GM12801 (cell line): ENCODE measurements around the gene KDF1.

Experiments
- TF ChIP-seq, protein P1 (sequence below): IDR thresholded peaks from one replicate; pipeline ENCODE4 v1.5.1; 2011; ENCODE audit warnings: control low read depth; ENCODE audit not compliant: insufficient read length; ENCODE audit errors: extremely low read depth

Gene KDF1

DNA sequence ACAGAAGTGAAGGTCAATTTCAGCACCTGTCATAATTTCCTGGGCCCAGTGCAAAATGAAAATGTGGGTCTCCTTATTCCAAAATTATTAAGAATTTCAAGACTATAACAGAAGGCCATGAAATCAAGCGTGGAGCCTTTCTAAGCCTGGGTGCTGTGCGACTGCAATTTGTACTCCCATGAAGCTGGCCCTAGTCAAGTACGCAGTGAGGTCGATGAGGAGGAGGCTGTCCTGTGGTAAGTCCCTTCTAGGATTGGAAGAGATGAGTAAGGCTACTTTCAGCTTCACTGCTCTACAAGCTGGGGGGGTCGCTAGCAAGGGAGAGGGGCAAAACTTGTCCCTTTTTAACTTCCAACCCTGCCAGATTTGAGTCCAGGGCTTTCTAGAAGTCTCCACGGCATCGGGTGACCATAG lies 39.1 kb downstream of the KDF1 start:
- TF ChIP-seq, protein P1, sequence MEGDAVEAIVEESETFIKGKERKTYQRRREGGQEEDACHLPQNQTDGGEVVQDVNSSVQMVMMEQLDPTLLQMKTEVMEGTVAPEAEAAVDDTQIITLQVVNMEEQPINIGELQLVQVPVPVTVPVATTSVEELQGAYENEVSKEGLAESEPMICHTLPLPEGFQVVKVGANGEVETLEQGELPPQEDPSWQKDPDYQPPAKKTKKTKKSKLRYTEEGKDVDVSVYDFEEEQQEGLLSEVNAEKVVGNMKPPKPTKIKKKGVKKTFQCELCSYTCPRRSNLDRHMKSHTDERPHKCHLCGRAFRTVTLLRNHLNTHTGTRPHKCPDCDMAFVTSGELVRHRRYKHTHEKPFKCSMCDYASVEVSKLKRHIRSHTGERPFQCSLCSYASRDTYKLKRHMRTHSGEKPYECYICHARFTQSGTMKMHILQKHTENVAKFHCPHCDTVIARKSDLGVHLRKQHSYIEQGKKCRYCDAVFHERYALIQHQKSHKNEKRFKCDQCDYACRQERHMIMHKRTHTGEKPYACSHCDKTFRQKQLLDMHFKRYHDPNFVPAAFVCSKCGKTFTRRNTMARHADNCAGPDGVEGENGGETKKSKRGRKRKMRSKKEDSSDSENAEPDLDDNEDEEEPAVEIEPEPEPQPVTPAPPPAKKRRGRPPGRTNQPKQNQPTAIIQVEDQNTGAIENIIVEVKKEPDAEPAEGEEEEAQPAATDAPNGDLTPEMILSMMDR, result no peak

DNA sequence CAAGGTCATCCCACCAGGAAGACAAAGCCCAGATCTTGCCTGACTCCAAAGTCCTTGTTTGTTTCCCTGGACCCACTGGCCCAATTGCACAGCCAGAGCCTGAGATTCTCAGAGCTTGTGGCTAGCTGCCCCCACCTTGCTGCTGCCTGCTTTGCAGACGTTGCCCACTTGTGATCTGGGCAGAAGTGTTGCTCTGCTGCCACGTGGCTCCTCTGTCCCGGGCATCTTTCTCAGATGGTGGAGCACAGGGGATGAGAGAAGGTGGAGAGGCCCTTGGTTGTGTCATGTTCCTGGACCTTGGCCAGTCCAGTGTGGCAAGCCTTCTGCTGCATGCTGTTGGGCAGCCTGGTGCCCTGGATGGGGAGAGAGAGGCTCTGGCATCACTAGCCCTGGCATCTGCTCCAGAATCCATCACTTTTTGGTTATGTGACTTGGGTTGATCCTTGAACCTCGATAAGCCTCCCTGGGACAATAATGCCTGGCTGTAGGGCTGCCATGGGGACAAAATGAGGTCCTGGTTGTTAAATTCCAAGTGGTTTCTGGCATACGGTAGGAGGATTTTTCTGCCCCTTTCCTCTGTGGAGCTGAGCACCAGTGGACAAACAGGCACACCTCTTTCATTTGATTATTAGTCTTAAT lies 44.9 kb downstream of the KDF1 start:
- TF ChIP-seq, protein P1, result no peak

DNA sequence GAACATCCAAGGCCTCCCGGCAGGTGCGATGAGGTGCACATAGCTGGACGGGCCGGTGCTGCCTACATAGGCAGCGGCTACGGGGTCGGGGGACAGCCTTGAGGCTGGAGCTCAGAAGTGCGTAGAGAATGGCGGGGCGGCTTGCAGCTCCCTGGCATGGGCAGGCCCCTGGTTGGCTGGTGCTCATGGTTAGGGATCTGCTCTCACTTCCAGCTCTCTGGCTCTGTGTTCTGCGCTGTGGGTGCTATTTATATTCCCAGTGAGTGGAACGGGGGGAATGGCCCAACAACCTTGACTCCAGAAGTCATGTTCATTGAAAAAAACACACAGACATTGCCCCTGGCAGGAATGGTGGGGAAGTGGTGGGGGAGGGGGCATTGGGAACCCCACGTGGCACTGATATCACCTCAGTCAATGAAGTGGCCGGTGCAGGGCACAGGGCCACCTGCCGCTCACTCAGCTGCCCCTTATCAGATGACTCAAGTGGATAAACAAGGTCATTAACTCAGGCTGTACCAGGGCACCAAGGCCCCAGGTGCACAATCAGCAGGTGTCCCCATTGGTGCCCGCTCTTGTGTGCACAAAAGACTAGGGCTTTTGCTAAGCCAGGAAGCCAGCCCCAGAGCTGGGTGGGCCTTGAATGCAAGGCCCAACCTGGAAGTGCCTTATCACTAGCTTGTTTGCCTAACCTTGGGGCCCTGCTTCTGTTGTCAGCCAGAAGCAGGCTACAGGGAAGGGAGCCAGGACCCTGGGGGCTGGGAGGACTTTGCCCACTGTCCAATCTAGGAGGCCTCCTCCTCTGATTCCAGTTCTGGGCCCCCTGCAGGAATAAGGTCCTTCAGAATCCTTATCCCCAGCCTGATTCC lies 46.3 kb downstream of the KDF1 start, which contains the start of gene NR0B2:
Gene NR0B2 (minus strand): TSS at position 222 of the 866 bp plus-strand sequence. CDS start 35 bp downstream, at position 187.
- TF ChIP-seq, protein P1, result no peak

DNA sequence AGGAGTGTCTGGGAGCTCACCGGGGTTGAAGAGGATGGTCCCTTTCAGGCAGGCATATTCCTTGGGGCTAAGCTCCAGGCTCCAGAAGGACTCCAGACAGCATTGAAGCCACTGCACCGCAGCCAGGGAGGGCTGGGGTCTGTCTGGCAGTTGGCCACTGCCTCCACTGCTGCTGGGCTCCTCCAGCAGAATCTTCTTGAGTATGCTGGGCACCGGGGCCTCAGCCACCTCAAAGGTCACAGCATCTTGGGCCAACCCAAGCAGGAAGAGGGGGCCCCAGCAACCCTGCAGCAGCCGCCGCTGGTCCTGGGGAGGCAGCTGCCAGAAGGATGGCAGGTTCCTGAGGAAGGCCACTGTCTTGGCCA lies 46.9 kb downstream of the KDF1 start:
- TF ChIP-seq, protein P1, result no peak

DNA sequence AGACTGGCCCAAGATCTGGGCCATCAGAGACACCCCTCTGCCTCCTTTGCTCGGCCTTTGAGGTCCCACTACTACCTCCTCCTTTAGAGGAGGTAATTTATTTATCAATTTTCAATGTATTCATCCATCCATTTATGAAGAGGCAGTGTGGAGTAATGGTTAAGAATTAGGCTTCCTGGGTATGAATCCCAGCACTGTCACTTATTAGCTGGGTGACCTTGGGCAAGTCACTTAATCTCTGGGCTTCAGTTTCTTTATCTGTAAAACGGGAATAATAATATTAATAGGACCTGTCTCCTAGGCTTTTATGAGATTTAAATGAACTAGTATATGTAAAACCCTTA lies 48.1 kb downstream of the KDF1 start:
- TF ChIP-seq, protein P1, result no peak

DNA sequence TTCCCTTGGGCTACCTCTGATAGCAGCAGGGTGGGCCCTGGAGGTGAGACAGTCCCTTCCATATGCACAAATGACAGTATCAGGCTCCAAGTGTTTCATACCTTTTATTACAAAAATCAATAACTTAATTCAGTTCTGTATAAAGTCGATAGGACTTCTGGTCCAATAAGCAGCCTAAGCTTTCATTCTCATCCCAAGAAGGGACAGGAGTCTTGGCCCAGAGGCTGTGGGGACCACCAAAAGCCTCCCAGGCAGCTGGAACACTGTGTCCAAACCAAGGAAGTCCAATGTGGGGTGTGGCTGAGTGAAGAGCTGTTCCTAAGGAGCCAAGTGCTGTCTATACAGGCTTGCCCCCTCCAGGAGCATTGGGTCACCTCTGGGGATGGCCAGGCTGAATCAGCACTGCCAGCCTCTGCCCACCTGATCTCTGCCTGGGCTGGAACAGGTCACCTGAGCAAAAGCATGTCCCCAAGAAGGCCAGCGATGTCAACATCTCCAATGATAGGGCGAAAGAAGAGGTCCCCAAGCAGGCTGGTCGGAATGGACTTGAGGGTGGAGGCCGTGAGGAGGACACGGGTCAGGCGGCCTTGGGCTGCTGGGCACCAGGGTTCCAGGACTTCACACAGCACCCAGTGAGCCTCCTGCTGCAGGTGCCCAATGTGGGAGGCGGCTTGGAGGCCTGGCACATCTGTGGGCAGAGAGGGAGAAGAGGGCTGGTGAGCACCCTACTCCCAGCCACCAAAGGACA lies 48.7 kb downstream of the KDF1 start:
- TF ChIP-seq, protein P1, result no peak

DNA sequence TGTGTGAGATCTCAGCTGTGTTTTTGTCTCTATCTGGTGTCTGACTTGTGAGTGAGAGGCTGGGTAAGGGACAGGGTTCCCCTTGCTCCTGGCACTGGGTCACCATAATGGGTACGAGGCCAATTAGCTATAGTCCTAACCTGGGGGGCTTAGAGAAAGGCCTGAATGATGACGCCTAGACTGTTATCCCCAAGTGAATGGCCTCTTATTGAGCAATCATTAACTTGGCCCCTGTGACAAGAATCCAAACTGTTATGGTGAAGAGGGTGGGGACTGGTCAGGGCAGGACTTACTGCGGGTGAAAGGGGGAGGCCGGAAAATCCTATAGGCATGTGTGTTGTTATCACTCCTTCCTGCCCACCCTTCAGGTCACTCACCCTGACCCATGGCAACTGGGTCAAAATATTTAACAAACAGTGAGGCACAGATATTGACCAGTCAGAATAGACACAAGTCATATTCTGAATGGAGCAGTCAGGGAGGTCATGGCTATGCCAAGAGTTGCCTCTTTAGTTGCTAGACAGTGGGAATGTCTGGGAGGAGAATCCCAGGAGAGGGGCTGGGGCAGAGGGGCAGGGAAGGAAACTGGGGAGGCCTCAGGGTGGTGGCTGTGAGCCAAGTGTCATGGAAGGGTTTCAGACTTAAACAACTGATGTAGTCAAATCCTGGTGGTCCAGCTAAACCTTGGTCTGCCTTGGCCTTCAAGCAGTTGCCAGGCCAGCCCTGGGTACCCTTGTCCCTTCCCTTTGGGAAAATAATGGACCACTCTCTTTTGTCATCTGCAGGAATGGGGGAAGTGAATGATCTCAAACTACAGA lies 49.7 kb downstream of the KDF1 start:
- TF ChIP-seq, protein P1, result no peak
